Measurements from ENCODE around the gene PDE6D. TPM values are rescaled to one million over a fixed set of nuclear protein-coding genes. Genes with fewer than 3 reads are reported as not detected.

Gene PDE6D
- total and polyA plus RNA-seq, 2 of the 13 experiments (the other 11 are each of a cell fraction or from before 2014, with no cell fraction given): 14.1 to 23.2 TPM

DNA sequence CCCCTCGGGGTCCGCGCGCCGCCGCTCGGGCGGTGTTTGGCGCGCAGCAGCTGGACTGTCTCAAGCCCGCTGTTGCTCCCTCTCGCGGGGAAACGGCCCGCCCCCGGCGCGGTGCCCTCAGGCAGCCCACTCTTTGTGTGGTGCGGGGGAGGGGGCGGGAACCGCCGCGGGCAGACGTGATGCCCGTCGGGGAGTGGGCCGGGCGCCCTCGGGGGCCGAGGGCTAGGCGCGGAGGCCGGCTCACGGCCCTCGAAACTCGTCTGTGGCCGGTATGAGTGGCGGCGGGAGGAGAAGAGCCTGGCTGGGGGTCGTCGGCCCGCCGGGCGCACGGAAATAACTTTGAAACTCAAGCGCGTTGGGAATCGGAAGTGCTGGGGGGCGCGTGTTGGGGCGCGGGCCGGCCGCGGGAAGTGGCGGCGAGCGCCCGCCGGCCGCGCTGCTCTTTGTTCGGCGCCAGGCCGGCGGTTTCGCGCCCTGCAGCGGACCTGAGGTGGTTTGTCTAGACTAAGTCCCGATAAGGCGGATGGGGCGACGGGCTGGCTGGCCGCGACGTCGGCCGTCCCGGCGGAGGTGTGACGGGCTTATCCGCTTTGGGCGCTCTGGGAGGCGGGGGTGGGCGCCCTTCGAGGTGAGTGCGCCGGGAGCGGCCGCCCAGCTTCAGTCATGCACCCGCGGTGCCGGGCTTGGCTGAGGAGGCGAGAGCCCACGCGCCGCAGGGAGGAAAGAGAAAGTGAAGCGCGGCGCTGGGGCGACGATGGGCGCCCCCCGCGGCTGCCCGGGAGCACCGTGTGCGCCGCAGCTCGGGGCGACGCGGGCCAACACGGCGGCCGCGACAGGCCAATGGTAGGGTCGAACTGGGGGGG is 72.1 kb downstream of the PDE6D start (continued):
- TF ChIP-seq ZNF205 (CRISPR knock-in tag; IDR thresholded peaks at IDR 0.05) (no peak), PRMT3 (CRISPR knock-in tag; IDR thresholded peaks at IDR 0.05; ENCODE audit: borderline replicate concordance, low read depth) (0 out of 2 replicates have a peak, but pooled peaks have one; percentile 69), ZBTB3 (CRISPR knock-in tag; IDR thresholded peaks at IDR 0.05; ENCODE audit: borderline replicate concordance, low read depth) (no peak), PHF8 (CRISPR knock-in tag; IDR thresholded peaks at IDR 0.05) (0 out of 2 replicates have a peak, but pooled peaks have one; percentile 28), ZNF563 (CRISPR knock-in tag; IDR thresholded peaks at IDR 0.05) (no peak), FIP1L1 (IDR thresholded peaks at IDR 0.05; ENCODE audit: borderline replicate concordance, insufficient read depth, low read depth, low read length) (0 out of 2 replicates have a peak, but pooled peaks have one; percentile 19), RFXAP (CRISPR knock-in tag; IDR thresholded peaks at IDR 0.05; ENCODE audit: borderline replicate concordance) (peak; percentile 26; the same call in 1 of the 2 replicates), MEIS2 (CRISPR knock-in tag; IDR thresholded peaks at IDR 0.05) (no peak), ZNF232 (CRISPR knock-in tag; IDR thresholded peaks at IDR 0.05; ENCODE audit: borderline replicate concordance) (no peak; the same call in 1 of the 2 replicates), DR1 (CRISPR knock-in tag; IDR thresholded peaks at IDR 0.05) (no peak; the same call in 1 of the 2 replicates), ZFP36L2 (CRISPR knock-in tag; IDR thresholded peaks at IDR 0.05) (no peak), GABPB1 (CRISPR knock-in tag; IDR thresholded peaks at IDR 0.05) (no peak; the same call in 1 of the 2 replicates), ZNF10 (CRISPR knock-in tag; IDR thresholded peaks at IDR 0.05; ENCODE audit: borderline replicate concordance, low read depth) (no peak), ZNF382 (CRISPR knock-in tag; IDR thresholded peaks at IDR 0.05; ENCODE audit: borderline replicate concordance) (no peak), SALL1 (CRISPR knock-in tag; IDR thresholded peaks at IDR 0.05) (no peak), EP300 (IDR thresholded peaks at IDR 0.05; ENCODE audit: low read depth in 2 of 2, low read length in 2 of 2) (no peak), EP300 (CRISPR knock-in tag; IDR thresholded peaks at IDR 0.05; ENCODE audit: borderline replicate concordance) (no peak), DPF2 (CRISPR knock-in tag; IDR thresholded peaks at IDR 0.05; ENCODE audit: borderline replicate concordance, low read depth) (no peak), WIZ (CRISPR knock-in tag; IDR thresholded peaks at IDR 0.05) (0 out of 2 replicates have a peak, but pooled peaks have one; percentile 20), ZNF614 (CRISPR knock-in tag; IDR thresholded peaks at IDR 0.05; ENCODE audit: borderline replicate concordance) (no peak), NCOR1 (IDR thresholded peaks at IDR 0.05; ENCODE audit: borderline replicate concordance, low read length) (no peak), ZNF883 (CRISPR knock-in tag; IDR thresholded peaks at IDR 0.05; ENCODE audit: not compliant biosample characterization) (no peak), HMG20A (CRISPR knock-in tag; IDR thresholded peaks at IDR 0.05; ENCODE audit: borderline replicate concordance) (no peak), CHCHD3 (CRISPR knock-in tag; IDR thresholded peaks at IDR 0.05) (peak; percentile 92)
- TF ChIP-seq, protein P1, sequence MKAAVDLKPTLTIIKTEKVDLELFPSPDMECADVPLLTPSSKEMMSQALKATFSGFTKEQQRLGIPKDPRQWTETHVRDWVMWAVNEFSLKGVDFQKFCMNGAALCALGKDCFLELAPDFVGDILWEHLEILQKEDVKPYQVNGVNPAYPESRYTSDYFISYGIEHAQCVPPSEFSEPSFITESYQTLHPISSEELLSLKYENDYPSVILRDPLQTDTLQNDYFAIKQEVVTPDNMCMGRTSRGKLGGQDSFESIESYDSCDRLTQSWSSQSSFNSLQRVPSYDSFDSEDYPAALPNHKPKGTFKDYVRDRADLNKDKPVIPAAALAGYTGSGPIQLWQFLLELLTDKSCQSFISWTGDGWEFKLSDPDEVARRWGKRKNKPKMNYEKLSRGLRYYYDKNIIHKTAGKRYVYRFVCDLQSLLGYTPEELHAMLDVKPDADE (CRISPR knock-in tag; IDR thresholded peaks at IDR 0.05): no peak
- TF ChIP-seq, protein P2, sequence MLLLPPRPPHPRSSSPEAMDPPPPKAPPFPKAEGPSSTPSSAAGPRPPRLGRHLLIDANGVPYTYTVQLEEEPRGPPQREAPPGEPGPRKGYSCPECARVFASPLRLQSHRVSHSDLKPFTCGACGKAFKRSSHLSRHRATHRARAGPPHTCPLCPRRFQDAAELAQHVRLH (CRISPR knock-in tag; IDR thresholded peaks at IDR 0.05; ENCODE audit: borderline replicate concordance, low read depth): no peak
- TF ChIP-seq, protein P3, sequence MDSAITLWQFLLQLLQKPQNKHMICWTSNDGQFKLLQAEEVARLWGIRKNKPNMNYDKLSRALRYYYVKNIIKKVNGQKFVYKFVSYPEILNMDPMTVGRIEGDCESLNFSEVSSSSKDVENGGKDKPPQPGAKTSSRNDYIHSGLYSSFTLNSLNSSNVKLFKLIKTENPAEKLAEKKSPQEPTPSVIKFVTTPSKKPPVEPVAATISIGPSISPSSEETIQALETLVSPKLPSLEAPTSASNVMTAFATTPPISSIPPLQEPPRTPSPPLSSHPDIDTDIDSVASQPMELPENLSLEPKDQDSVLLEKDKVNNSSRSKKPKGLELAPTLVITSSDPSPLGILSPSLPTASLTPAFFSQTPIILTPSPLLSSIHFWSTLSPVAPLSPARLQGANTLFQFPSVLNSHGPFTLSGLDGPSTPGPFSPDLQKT (CRISPR knock-in tag; IDR thresholded peaks at IDR 0.05; ENCODE audit: borderline replicate concordance): no peak
